A172 (cell line): ENCODE data around the gene CCDC200. TPM values are rescaled to one million over a fixed set of nuclear protein-coding genes. Genes with fewer than 3 reads are reported as not detected.

Source experiments
- total RNA-seq: library from RNA; depleted of rRNA; stranded (reverse); fragments of >200 nt; shearing (Covaris generic); gene quantifications from 2 replicates; pipeline ENCODE4 v1.2.3, GENCODE V29; 2014; rRNA removed

Gene CCDC200
- total RNA-seq, 1 experiment from 2014 or later, result not detected

Other genes with a start within 250 kb of the CCDC200 start
- gene PTGES3L, start 248.5 kb downstream of the CCDC200 start, total RNA-seq, result 0.41 and 0.43 TPM in 2 replicates
- 7.4 and 8.5 TPM in 2 replicates for gene RUNDC1, start 248.1 kb downstream of the CCDC200 start, total RNA-seq
- 1,148 and 1,169 TPM in 2 replicates for gene RPL27, start 230.2 kb downstream of the CCDC200 start, total RNA-seq
- gene IFI35, start 221.8 kb downstream of the CCDC200 start, total RNA-seq, result 79.5 and 84.2 TPM in 2 replicates
- 362 and 414 TPM in 2 replicates for gene VAT1, start 206.2 kb downstream of the CCDC200 start, total RNA-seq
- 0.05 TPM in 1 of 2 replicates, not detected in the other for gene RND2, start 203.4 kb downstream of the CCDC200 start, total RNA-seq
- gene BRCA1, start 103.3 kb downstream of the CCDC200 start, total RNA-seq, result 46.0 and 51.1 TPM in 2 replicates
- gene NBR1, start 57.4 kb downstream of the CCDC200 start, total RNA-seq, result 81.9 and 93.0 TPM in 2 replicates
- 4.9 and 5.3 TPM in 2 replicates for gene TMEM106A, start 16.7 kb downstream of the CCDC200 start, total RNA-seq
- not detected in 2 replicates for gene RNU2-1, start 5.4 kb upstream of the CCDC200 start, total RNA-seq
- 7.1 and 9.8 TPM in 2 replicates for gene ARL4D, start 170.4 kb upstream of the CCDC200 start, total RNA-seq